ENCODE results near the gene PTPN1. TPM values are rescaled to one million over a fixed set of nuclear protein-coding genes. Genes with fewer than 3 reads are reported as not detected.

Gene PTPN1
- total and polyA plus RNA-seq, 10 of the 15 experiments (the other 5 are each of a cell fraction or from before 2014, with no cell fraction given): 15.9 to 74.7 (median 43.9) TPM

GRCh38 chr20:50528804-50529351, 18.7 kb downstream of the PTPN1 start (continued):
- peak; percentile 46; the same call in 1 of the 2 replicates for TF ChIP-seq SPI1 (IDR thresholded peaks at IDR 0.05; ENCODE audit: borderline replicate concordance, insufficient read depth, low read depth, low read length)
- no peak for TF ChIP-seq BMI1 (IDR thresholded peaks at IDR 0.05; ENCODE audit: borderline replicate concordance)
- TF ChIP-seq NFYB (IDR thresholded peaks at IDR 0.05; ENCODE audit: insufficient read depth, low read depth, low read length): no peak
- no peak for TF ChIP-seq SMC3 (IDR thresholded peaks at IDR 0.05; ENCODE audit: borderline replicate concordance, low read length)
- TF ChIP-seq KDM1A (IDR thresholded peaks at IDR 0.05; ENCODE audit: borderline replicate concordance): no peak
- TF ChIP-seq RFX5 (IDR thresholded peaks at IDR 0.05; ENCODE audit: low read depth, low read length): no peak
- TF ChIP-seq JUND (IDR thresholded peaks at IDR 0.05; ENCODE audit: low read depth, low read length): no peak
- no peak for TF ChIP-seq IRF3 (IDR thresholded peaks at IDR 0.05)
- no peak for TF ChIP-seq ZSCAN29 (IDR thresholded peaks at IDR 0.05)
- TF ChIP-seq POLR2AphosphoS5 (IDR thresholded peaks at IDR 0.05; ENCODE audit: low read length): no peak
- no peak for TF ChIP-seq IRF4 (IDR thresholded peaks at IDR 0.05; ENCODE audit: low read depth, low read length)
- TF ChIP-seq NR2F1 (conservative IDR thresholded peaks at IDR 0.05): 0 out of 2 replicates have a peak, but pooled peaks have one; percentile 25
- no peak for TF ChIP-seq MYB (IDR thresholded peaks at IDR 0.05; ENCODE audit: borderline replicate concordance, low read depth, low read length)
- TF ChIP-seq ZNF384 (IDR thresholded peaks at IDR 0.05; ENCODE audit: borderline replicate concordance, low read depth, low read length): 0 out of 2 replicates have a peak, but pooled peaks have one; percentile 37
- no peak for TF ChIP-seq FOS (IDR thresholded peaks at IDR 0.05; ENCODE audit: borderline replicate concordance, extremely low read depth, insufficient read length)
- peak; percentile 20; a peak in 2 of 4 replicates for TF ChIP-seq BHLHE40 (IDR thresholded peaks at IDR 0.05; ENCODE audit: borderline replicate concordance in 1 of 2, low read depth in 2 of 2, low read length in 1 of 2)
- no peak for TF ChIP-seq CHD1 (IDR thresholded peaks at IDR 0.05; ENCODE audit: low read depth, low read length)
- TF ChIP-seq ZNF622 (IDR thresholded peaks at IDR 0.05): no peak

Measured in GM12878 (cell line).